HEK293 (cell line): Measurements from ENCODE around the gene GPD1.

Experiments
- BCL11B ChIP-seq: fragments of 450-650 bp; formaldehyde crosslinking; IDR thresholded peaks from 2 replicates; pipeline ENCODE4 v1.5.1; 2016; ENCODE audit warnings: low read depth, missing biosample characterization, missing genetic modification characterization
- HOXA7 ChIP-seq: sonication (generic); formaldehyde crosslinking; IDR thresholded peaks from 2 replicates; pipeline ENCODE4 v1.8.1; 2022; ENCODE audit warnings: missing genetic modification reagents, borderline replicate concordance
- IKZF3 ChIP-seq: fragments of 450-650 bp; IDR thresholded peaks from 2 replicates; pipeline ENCODE4 v1.5.0; 2018; ENCODE audit warnings: missing biosample characterization, mild to moderate bottlenecking, missing genetic modification characterization, moderate library complexity
- KLF10 ChIP-seq: fragments of 450-650 bp; IDR thresholded peaks from 2 replicates; pipeline ENCODE4 v1.5.1; 2018; ENCODE audit warnings: missing biosample characterization, mild to moderate bottlenecking, missing genetic modification characterization
- KLF9 ChIP-seq: fragments of 450-650 bp; formaldehyde crosslinking; IDR thresholded peaks from 2 replicates; pipeline ENCODE4 v1.5.1; 2016; ENCODE audit warnings: missing biosample characterization, missing genetic modification characterization, low read depth
- MEIS1 ChIP-seq: sonication (generic); formaldehyde crosslinking; IDR thresholded peaks from 2 replicates; pipeline ENCODE4 v1.8.1; 2022; ENCODE audit warnings: missing genetic modification reagents, mild to moderate bottlenecking, borderline replicate concordance
- RBAK ChIP-seq: fragments of 450-650 bp; formaldehyde crosslinking; IDR thresholded peaks from 2 replicates; pipeline ENCODE4 v1.5.1; 2016; ENCODE audit warnings: missing biosample characterization, missing genetic modification characterization
- REPIN1 ChIP-seq: fragments of 450-650 bp; formaldehyde crosslinking; IDR thresholded peaks from 2 replicates; pipeline ENCODE4 v1.5.1; 2017; ENCODE audit warnings: missing biosample characterization, missing genetic modification characterization, low read depth
- TCF7L2 ChIP-seq: IDR thresholded peaks from 2 replicates; pipeline ENCODE4 v1.6.1; 2011; ENCODE audit warnings: low read depth, mild to moderate bottlenecking, inconsistent platforms, low read length, moderate library complexity, borderline replicate concordance
- WT1 ChIP-seq: fragments of 450-650 bp; formaldehyde crosslinking; IDR thresholded peaks from 2 replicates; pipeline ENCODE4 v1.5.1; 2016; ENCODE audit warnings: missing biosample characterization, missing genetic modification characterization
- YY1 ChIP-seq: fragments of 450-650 bp; formaldehyde crosslinking; IDR thresholded peaks from 2 replicates; pipeline ENCODE4 v1.5.1; 2018; ENCODE audit warnings: missing biosample characterization, missing genetic modification characterization
- ZBTB44 ChIP-seq: fragments of 450-650 bp; IDR thresholded peaks from 2 replicates; pipeline ENCODE4 v1.5.1; 2018; ENCODE audit warnings: missing biosample characterization, mild to moderate bottlenecking, missing genetic modification characterization
- ZEB2 ChIP-seq: fragments of 450-650 bp; formaldehyde crosslinking; IDR thresholded peaks from 2 replicates; pipeline ENCODE4 v1.5.1; 2016; ENCODE audit warnings: missing biosample characterization, missing genetic modification characterization
- ZFHX2 ChIP-seq: fragments of 450-650 bp; formaldehyde crosslinking; conservative IDR thresholded peaks from 2 replicates; pipeline ENCODE4 v1.5.1; 2016; ENCODE audit warnings: missing biosample characterization, missing genetic modification characterization
- ZFP69B ChIP-seq: fragments of 450-650 bp; formaldehyde crosslinking; IDR thresholded peaks from 2 replicates; pipeline ENCODE4 v1.5.1; 2016; ENCODE audit warnings: missing biosample characterization, missing genetic modification characterization
- ZNF112 ChIP-seq: fragments of 450-650 bp; formaldehyde crosslinking; IDR thresholded peaks from 2 replicates; pipeline ENCODE4 v1.5.0; 2017; ENCODE audit warnings: missing biosample characterization, missing genetic modification characterization
- ZNF211 ChIP-seq: fragments of 450-650 bp; formaldehyde crosslinking; IDR thresholded peaks from 2 replicates; pipeline ENCODE4 v1.5.1; 2016; ENCODE audit warnings: low read depth, missing biosample characterization, missing genetic modification characterization
- ZNF214 ChIP-seq: fragments of 450-650 bp; formaldehyde crosslinking; IDR thresholded peaks from 2 replicates; pipeline ENCODE4 v1.5.1; 2017; ENCODE audit warnings: missing biosample characterization, mild to moderate bottlenecking, missing genetic modification characterization, borderline replicate concordance
- ZNF311 ChIP-seq: fragments of 450-650 bp; formaldehyde crosslinking; IDR thresholded peaks from 2 replicates; pipeline ENCODE4 v1.5.1; 2017; ENCODE audit warnings: missing biosample characterization, missing genetic modification characterization, borderline replicate concordance
- ZNF335 ChIP-seq: fragments of 450-650 bp; formaldehyde crosslinking; conservative IDR thresholded peaks from 2 replicates; pipeline ENCODE4 v1.5.1; 2016; ENCODE audit warnings: missing biosample characterization, missing genetic modification characterization
- ZNF404 ChIP-seq: fragments of 450-650 bp; formaldehyde crosslinking; IDR thresholded peaks from 2 replicates; pipeline ENCODE4 v1.5.1; 2017; ENCODE audit warnings: missing biosample characterization, missing genetic modification characterization
- ZNF488 ChIP-seq: fragments of 450-650 bp; formaldehyde crosslinking; IDR thresholded peaks from 2 replicates; pipeline ENCODE4 v1.5.1; 2016; ENCODE audit warnings: missing biosample characterization, missing genetic modification characterization
- ZNF518A ChIP-seq: fragments of 450-650 bp; formaldehyde crosslinking; conservative IDR thresholded peaks from 2 replicates; pipeline ENCODE4 v1.5.1; 2016; ENCODE audit warnings: low read depth, missing biosample characterization, missing genetic modification characterization
- ZNF561 ChIP-seq: fragments of 450-650 bp; IDR thresholded peaks from 2 replicates; pipeline ENCODE4 v1.5.1; 2018; ENCODE audit warnings: missing biosample characterization, missing genetic modification characterization, borderline replicate concordance
- ZNF571 ChIP-seq: fragments of 450-650 bp; formaldehyde crosslinking; IDR thresholded peaks from 2 replicates; pipeline ENCODE4 v1.5.0; 2017; ENCODE audit warnings: missing biosample characterization, missing genetic modification characterization
- ZNF624 ChIP-seq: fragments of 450-650 bp; formaldehyde crosslinking; IDR thresholded peaks from 2 replicates; pipeline ENCODE4 v1.5.1; 2017; ENCODE audit warnings: missing biosample characterization, missing genetic modification characterization
- ZNF639 ChIP-seq: fragments of 450-650 bp; formaldehyde crosslinking; IDR thresholded peaks from 2 replicates; pipeline ENCODE4 v1.5.1; 2016; ENCODE audit warnings: missing biosample characterization, missing genetic modification characterization
- ZNF654 ChIP-seq: fragments of 450-650 bp; formaldehyde crosslinking; IDR thresholded peaks from 2 replicates; pipeline ENCODE4 v1.5.1; 2016; ENCODE audit warnings: low read depth, missing biosample characterization, missing genetic modification characterization
- ZNF677 ChIP-seq: fragments of 450-650 bp; IDR thresholded peaks from 2 replicates; pipeline ENCODE4 v1.5.0; 2018; ENCODE audit warnings: missing biosample characterization, mild to moderate bottlenecking, missing genetic modification characterization, moderate library complexity
- ZNF704 ChIP-seq: fragments of 450-650 bp; formaldehyde crosslinking; IDR thresholded peaks from 2 replicates; pipeline ENCODE4 v1.5.1; 2016; ENCODE audit warnings: missing biosample characterization, missing genetic modification characterization
- ZNF707 ChIP-seq: fragments of 450-650 bp; formaldehyde crosslinking; IDR thresholded peaks from 2 replicates; pipeline ENCODE4 v1.5.1; 2016; ENCODE audit warnings: missing biosample characterization, missing genetic modification characterization
- ZXDB ChIP-seq: fragments of 450-650 bp; formaldehyde crosslinking; IDR thresholded peaks from 2 replicates; pipeline ENCODE4 v1.5.1; 2016; ENCODE audit warnings: missing biosample characterization, missing genetic modification characterization

Gene GPD1

GRCh38 chr12:50070314-50071060 lies 33.3 kb upstream of the GPD1 start (continued):
- TF ChIP-seq ZNF518A (tag by site-specific recombination), result no peak
- no peak for TF ChIP-seq ZNF677 (tag by site-specific recombination)
- TF ChIP-seq ZFHX2 (tag by site-specific recombination), result 0 out of 2 replicates have a peak, but pooled peaks have one; percentile 5
- no peak for TF ChIP-seq YY1
- no peak for TF ChIP-seq ZNF335
- no peak for TF ChIP-seq ZNF214
- no peak for TF ChIP-seq WT1 (tag by site-specific recombination)
- TF ChIP-seq ZNF624 (tag by site-specific recombination), result no peak
- TF ChIP-seq ZNF311 (tag by site-specific recombination), result no peak
- no peak; the same call in 1 of the 2 replicates for TF ChIP-seq KLF9 (tag by site-specific recombination)
- TF ChIP-seq ZNF654 (tag by site-specific recombination), result peak; percentile 91
- no peak for TF ChIP-seq KLF10 (tag by site-specific recombination)
- TF ChIP-seq MEIS1, result no peak
- TF ChIP-seq ZEB2, result no peak
- TF ChIP-seq ZNF571 (tag by site-specific recombination), result no peak
- no peak for TF ChIP-seq TCF7L2
- TF ChIP-seq RBAK (tag by site-specific recombination), result no peak
- TF ChIP-seq ZNF211, result no peak
- TF ChIP-seq ZFP69B (tag by site-specific recombination), result no peak
- no peak for TF ChIP-seq ZXDB
- no peak for TF ChIP-seq BCL11B
- TF ChIP-seq ZNF488, result no peak
- no peak for TF ChIP-seq ZNF561 (tag by site-specific recombination)
- TF ChIP-seq ZNF112 (tag by site-specific recombination), result no peak
- no peak for TF ChIP-seq ZNF404
- no peak for TF ChIP-seq REPIN1 (tag by site-specific recombination)
- no peak for TF ChIP-seq ZNF707 (tag by site-specific recombination)
- TF ChIP-seq IKZF3, result peak; percentile 96
- no peak for TF ChIP-seq ZNF639 (tag by site-specific recombination)
- TF ChIP-seq ZBTB44 (tag by site-specific recombination), result no peak
- no peak for TF ChIP-seq HOXA7 (CRISPR knock-in tag)
- no peak for TF ChIP-seq ZNF704 (tag by site-specific recombination)
